ENCODE results near the gene ZNF396. TPM values are rescaled to one million over a fixed set of nuclear protein-coding genes. Genes with fewer than 3 reads are reported as not detected.
A peak's percentile ranks its signal among the peaks of the same experiment; 100 is the strongest.

The ZNF396 gene
- total RNA-seq, 8 experiments from 2014 or later, result 1.8 to 7.8 (median 3.9) TPM

- no peaks in the 10 kb centered on the region for H3K4me1 ChIP-seq (replicated peaks in 1 of 2)
- no peak overlapping the region for H3K4me3 ChIP-seq
- no peak overlapping the region for H3K27ac ChIP-seq
- no peak for ATAC-seq (replicated peaks in 6 of 8)
- in situ Hi-C loops (cut with MboI; ENCODE audit: low pct_unique_long_range_greater_than_20kb in 2 of 9, low sequenced_read_pairs in 9 of 9, unreplicated experiment in 9 of 9), result no loop called here
- 0 to 77% (median 50%) methylated on average over 1 to 2 of the region's 2 CpGs; no CpG with 5 or more reads in 1 of the 10 experiments for WGBS, 10 experiments
Measured at GRCh38 chr18:35324926-35325655, 52.0 kb downstream of the ZNF396 start.

- Histone ChIP-seq H3K4me1 (replicated peaks in 1 of 2) (no peaks in the 10 kb centered on the region), H3K4me3 (no peak overlapping the region), H3K27ac (no peak overlapping the region)
- in situ Hi-C loops (cut with MboI; ENCODE audit: low pct_unique_long_range_greater_than_20kb in 2 of 9, low sequenced_read_pairs in 9 of 9, unreplicated experiment in 9 of 9), result no loop called here
- 36 to 100% (median 86%) methylated on average over 1 to 3 of the region's 3 CpGs; no CpG with 5 or more reads in 3 of the 10 experiments for WGBS, 10 experiments
- peak in 2 of 8 experiments; percentile 97 to 99 for ATAC-seq (replicated peaks in 6 of 8)
Measured at GRCh38 chr18:35322486-35323458, 54.4 kb downstream of the ZNF396 start.

Other genes with a start within 250 kb of the ZNF396 start
- 10 to 100 TPM; 24.1 to 52.5 (median 39.2) TPM for gene ZNF397, start 136.3 kb downstream of the ZNF396 start, total RNA-seq
- 10 to 100 TPM; 10.3 to 29.5 (median 23.5) TPM for gene ZSCAN30, start 87.1 kb downstream of the ZNF396 start, total RNA-seq
- gene ZNF24, start 32.9 kb downstream of the ZNF396 start, total RNA-seq, result 10 to 100 TPM; 27.9 to 56.0 (median 44.5) TPM
- 10 to 100 TPM in 7 of 8 experiments, 1 to 10 TPM in 1; 5.8 to 35.9 (median 15.7) TPM for gene INO80C, start 120.6 kb upstream of the ZNF396 start, total RNA-seq
- gene GALNT1, start 204.4 kb upstream of the ZNF396 start, total RNA-seq, result 100 to 1,000 TPM in 1 of 8 experiments, 10 to 100 TPM in 7; 29.8 to 164 (median 44.1) TPM

Measured in motor neuron (in vitro differentiated cells).